ENCODE measurements around the gene KATNB1.

Gene KATNB1

DNA sequence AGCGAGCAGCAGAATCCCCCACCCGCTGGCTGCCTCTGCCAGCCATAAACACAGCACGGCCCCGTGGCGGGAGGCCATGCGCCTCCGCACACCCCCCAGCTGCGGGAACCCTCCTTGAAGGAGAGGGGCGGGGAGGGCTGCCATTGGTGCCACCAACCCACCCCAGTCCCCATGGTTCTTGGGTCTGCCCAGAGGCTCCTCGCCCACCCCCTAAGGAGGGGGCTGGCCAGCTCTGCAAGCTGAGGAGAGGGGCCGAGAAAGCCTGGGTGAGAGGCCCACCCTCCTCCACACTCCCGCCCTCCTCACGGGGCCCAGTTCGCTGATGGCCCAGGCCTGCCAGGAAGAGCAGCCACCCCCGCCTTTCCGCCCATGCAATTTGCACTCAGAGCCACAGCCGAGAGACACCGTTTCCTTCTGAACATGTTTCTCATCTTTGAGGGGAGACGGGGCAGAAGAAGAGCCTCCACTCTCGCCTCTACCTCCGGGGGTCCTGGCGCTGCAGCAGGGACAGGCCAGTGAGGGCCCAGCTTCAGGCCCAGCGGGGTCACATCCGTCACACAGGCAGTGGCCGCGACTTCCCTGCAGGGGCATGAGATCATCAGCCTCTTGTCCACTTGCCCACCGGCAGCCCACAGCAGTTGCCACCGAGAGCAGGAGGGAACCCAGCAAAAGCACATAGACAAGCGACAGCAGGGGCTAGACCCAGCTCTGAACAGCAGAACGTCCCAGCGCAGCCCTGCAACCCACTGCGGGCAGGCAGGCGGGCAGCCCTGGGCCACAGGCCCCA, 23.0 kb downstream of the KATNB1 start:
- Histone ChIP-seq H3K9ac (ENCODE audit: low read length) (no peak overlapping the region), H3K4me2 (ENCODE audit: low read length) (no peak overlapping the region), H2BK15ac (replicated peaks; ENCODE audit: low read depth) (no peak overlapping the region), H2BK120ac (ENCODE audit: low read depth, low read length) (no peak overlapping the region), H4K5ac (ENCODE audit: low read length) (no peak overlapping the region), H3K56ac (ENCODE audit: low read length) (no peak overlapping the region), H3K79me2 (ENCODE audit: control insufficient read depth, insufficient read depth, low read length) (no peaks in the 10 kb centered on the region), H3K23ac (ENCODE audit: low read length) (no peak overlapping the region), H3K18ac (ENCODE audit: low read length) (no peak overlapping the region), H2AK5ac (ENCODE audit: low read length) (no peak overlapping the region), H3K4me1 (ENCODE audit: control insufficient read depth, low read depth, low read length) (peaks cover 2% of the 10 kb centered on the region), H3K27ac (ENCODE audit: low read depth, low read length) (no peak overlapping the region), H3K27me3 (ENCODE audit: insufficient read depth, low read length, poor library complexity) (no peaks in the 10 kb centered on the region), H3K36me3 (ENCODE audit: control insufficient read depth, insufficient read depth, low read length) (peaks cover 7% of the 10 kb centered on the region), H3K4ac (ENCODE audit: low read depth, low read length) (no peak overlapping the region), H3K4me3 (ENCODE audit: low read length) (no peak overlapping the region), H3K79me1 (ENCODE audit: low read length) (no peaks in the 10 kb centered on the region), H4K8ac (ENCODE audit: low read depth, low read length) (no peak overlapping the region), H2BK5ac (ENCODE audit: low read length) (no peak overlapping the region)
- WGBS (ENCODE audit: extremely low coverage, insufficient coverage, low lambda C conversion rate) = no CpG with 5 or more reads among the region's 33 CpGs
- DNase-seq = no peak

DNA sequence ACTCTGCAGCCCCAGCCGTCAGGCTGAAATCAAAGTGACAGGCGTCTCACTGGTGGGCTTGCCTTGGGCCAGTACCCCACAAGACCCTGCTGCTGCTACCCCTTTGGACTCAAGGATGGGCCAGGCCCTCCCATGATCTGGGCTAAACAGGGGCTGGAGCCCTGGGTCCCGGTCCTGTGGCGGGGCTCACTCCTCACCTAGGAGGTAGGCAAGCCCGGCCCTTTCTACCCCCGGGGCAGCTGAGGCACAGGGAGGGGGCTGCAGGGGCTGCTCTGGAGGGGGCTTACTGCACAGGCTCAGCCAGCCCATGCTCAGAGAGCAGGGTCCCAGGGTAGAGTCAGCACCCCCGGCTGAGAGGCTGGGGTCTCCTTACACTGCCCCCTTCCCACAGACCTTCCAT, 23.6 kb downstream of the KATNB1 start:
- Histone ChIP-seq H3K27ac (ENCODE audit: low read depth, low read length) (no peak overlapping the region), H3K36me3 (ENCODE audit: control insufficient read depth, insufficient read depth, low read length) (peaks cover 7% of the 10 kb centered on the region), H3K18ac (ENCODE audit: low read length) (no peak overlapping the region)

DNA sequence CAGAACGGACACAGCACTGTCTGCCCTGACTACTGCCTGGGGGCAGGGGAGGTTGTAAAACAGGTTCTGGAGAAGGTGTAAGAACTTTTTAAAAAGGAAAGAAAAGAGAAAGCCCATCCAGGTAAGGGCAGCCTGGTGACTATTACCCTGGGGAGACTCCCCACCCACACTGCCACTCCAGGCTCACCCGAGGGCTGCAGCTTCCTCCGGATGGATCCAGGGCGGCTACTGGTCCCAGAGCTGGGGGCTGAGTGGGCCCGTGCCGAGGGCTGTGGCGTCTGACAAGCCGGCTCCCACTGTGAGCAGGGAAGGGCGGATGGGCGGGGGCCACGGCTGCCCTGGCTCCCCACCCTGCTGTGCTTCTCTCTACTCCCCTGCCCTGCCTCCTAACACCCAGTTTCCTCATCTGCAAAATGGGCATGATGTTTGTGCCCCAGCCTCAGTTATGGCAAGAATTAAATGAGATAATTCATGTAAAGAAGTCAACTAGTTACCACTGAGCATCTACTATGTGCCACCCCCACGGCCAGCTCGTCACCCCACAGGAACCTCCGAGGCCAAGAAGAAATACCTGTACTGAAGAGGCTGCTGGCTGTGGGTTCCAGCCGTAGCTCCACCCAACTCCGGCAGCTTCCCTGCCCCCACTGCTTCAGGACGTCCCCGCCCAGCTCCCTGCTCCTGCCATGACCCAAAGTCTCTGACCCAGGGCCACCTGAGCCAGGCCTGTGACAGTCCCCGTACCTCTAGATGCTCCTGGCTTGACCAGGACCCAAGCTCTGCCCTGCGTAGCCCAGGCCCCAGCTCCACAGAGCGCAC, 24.2 kb downstream of the KATNB1 start:
- Histone ChIP-seq H3K23ac (ENCODE audit: low read length) (no peak overlapping the region), H3K27ac (ENCODE audit: low read depth, low read length) (no peak overlapping the region), H2AK5ac (ENCODE audit: low read length) (no peak overlapping the region), H4K8ac (ENCODE audit: low read depth, low read length) (no peak overlapping the region), H4K5ac (ENCODE audit: low read length) (no peak overlapping the region), H3K27me3 (ENCODE audit: insufficient read depth, low read length, poor library complexity) (no peaks in the 10 kb centered on the region), H3K9ac (ENCODE audit: low read length) (no peak overlapping the region), H2BK5ac (ENCODE audit: low read length) (no peak overlapping the region), H3K79me1 (ENCODE audit: low read length) (no peaks in the 10 kb centered on the region), H3K4ac (ENCODE audit: low read depth, low read length) (no peak overlapping the region), H3K56ac (ENCODE audit: low read length) (peak overlapping the region; percentile 42), H3K36me3 (ENCODE audit: control insufficient read depth, insufficient read depth, low read length) (peaks cover 7% of the 10 kb centered on the region), H3K79me2 (ENCODE audit: control insufficient read depth, insufficient read depth, low read length) (no peaks in the 10 kb centered on the region), H3K4me2 (ENCODE audit: low read length) (no peak overlapping the region), H3K4me3 (ENCODE audit: low read length) (no peak overlapping the region), H2BK15ac (replicated peaks; ENCODE audit: low read depth) (no peak overlapping the region), H2BK120ac (ENCODE audit: low read depth, low read length) (no peak overlapping the region), H3K4me1 (ENCODE audit: control insufficient read depth, low read depth, low read length) (peaks cover 2% of the 10 kb centered on the region), H3K18ac (ENCODE audit: low read length) (no peak overlapping the region)
- DNase-seq = peak; percentile 75
- no CpG with 5 or more reads among the region's 21 CpGs for WGBS (ENCODE audit: extremely low coverage, insufficient coverage, low lambda C conversion rate)

More for the DNA sequence above, 23.6 kb downstream of the KATNB1 start:
- no CpG with 5 or more reads among the region's 7 CpGs for WGBS (ENCODE audit: extremely low coverage, insufficient coverage, low lambda C conversion rate)
- no peak overlapping the region for H3K4me3 ChIP-seq (ENCODE audit: low read length)
- H2AK5ac ChIP-seq (ENCODE audit: low read length) = no peak overlapping the region
- no peak overlapping the region for H2BK120ac ChIP-seq (ENCODE audit: low read depth, low read length)
- H3K79me1 ChIP-seq (ENCODE audit: low read length) = no peaks in the 10 kb centered on the region
- H2BK5ac ChIP-seq (ENCODE audit: low read length) = no peak overlapping the region
- H3K9ac ChIP-seq (ENCODE audit: low read length) = no peak overlapping the region
- H3K79me2 ChIP-seq (ENCODE audit: control insufficient read depth, insufficient read depth, low read length) = no peaks in the 10 kb centered on the region
- no peaks in the 10 kb centered on the region for H3K27me3 ChIP-seq (ENCODE audit: insufficient read depth, low read length, poor library complexity)
- H4K8ac ChIP-seq (ENCODE audit: low read depth, low read length) = no peak overlapping the region
- DNase-seq = peak; percentile 7
- no peak overlapping the region for H3K23ac ChIP-seq (ENCODE audit: low read length)
- H3K56ac ChIP-seq (ENCODE audit: low read length) = no peak overlapping the region
- H3K4me2 ChIP-seq (ENCODE audit: low read length) = no peak overlapping the region
- peaks cover 2% of the 10 kb centered on the region for H3K4me1 ChIP-seq (ENCODE audit: control insufficient read depth, low read depth, low read length)
- no peak overlapping the region for H3K4ac ChIP-seq (ENCODE audit: low read depth, low read length)
- no peak overlapping the region for H4K5ac ChIP-seq (ENCODE audit: low read length)
- H2BK15ac ChIP-seq (replicated peaks; ENCODE audit: low read depth) = no peak overlapping the region

DNA sequence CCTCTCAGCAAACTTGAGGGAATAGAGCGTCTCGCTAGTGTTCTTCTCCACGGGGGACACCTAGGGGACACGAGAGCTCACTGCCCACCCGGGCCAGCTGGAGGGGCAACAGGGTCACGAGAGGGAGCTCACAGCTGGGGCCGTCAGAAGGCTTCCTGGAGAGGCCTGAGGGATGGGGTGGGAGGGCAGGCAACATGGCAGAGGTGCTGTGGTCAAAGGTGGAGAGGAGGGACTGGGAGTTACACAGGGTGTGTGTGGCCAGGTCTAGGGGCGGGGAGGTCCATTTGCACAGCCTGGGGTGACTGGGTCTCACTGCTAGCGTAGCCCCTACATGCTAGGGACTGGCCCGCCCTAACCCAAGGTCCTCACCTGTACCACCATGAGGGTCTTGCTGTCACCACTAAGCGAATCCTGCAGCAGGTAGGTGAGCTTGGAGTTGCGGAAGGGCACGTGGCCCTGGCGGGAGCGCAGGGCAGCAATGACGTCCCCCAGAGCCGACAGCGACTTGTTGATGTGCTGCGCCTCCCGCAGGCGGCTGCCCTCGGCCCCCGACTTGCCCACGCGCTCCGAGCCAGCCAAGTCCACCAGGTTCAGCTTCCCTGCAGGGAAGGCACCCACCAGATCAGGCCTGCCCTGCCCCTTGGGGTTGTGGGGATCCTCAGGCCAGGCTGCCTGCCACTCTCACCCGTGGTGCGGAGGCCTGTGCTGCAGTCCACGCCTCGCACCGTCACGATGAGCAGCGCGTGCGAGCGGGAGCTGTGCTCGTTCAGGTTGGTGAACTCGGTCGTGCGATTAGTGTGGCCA, 25.0 kb downstream of the KATNB1 start:
- Histone ChIP-seq H3K79me1 (ENCODE audit: low read length) (no peaks in the 10 kb centered on the region), H3K18ac (ENCODE audit: low read length) (no peak overlapping the region), H2BK120ac (ENCODE audit: low read depth, low read length) (no peak overlapping the region), H3K9ac (ENCODE audit: low read length) (no peak overlapping the region), H3K79me2 (ENCODE audit: control insufficient read depth, insufficient read depth, low read length) (no peaks in the 10 kb centered on the region), H3K4me1 (ENCODE audit: control insufficient read depth, low read depth, low read length) (peaks cover 2% of the 10 kb centered on the region), H3K4me3 (ENCODE audit: low read length) (no peak overlapping the region), H3K36me3 (ENCODE audit: control insufficient read depth, insufficient read depth, low read length) (peaks cover 7% of the 10 kb centered on the region), H3K4me2 (ENCODE audit: low read length) (no peak overlapping the region), H4K5ac (ENCODE audit: low read length) (no peak overlapping the region), H2AK5ac (ENCODE audit: low read length) (no peak overlapping the region), H2BK15ac (replicated peaks; ENCODE audit: low read depth) (no peak overlapping the region), H3K4ac (ENCODE audit: low read depth, low read length) (no peak overlapping the region), H2BK5ac (ENCODE audit: low read length) (no peak overlapping the region), H3K56ac (ENCODE audit: low read length) (peak overlapping the region; percentile 35), H3K27ac (ENCODE audit: low read depth, low read length) (no peak overlapping the region), H3K23ac (ENCODE audit: low read length) (no peak overlapping the region), H4K8ac (ENCODE audit: low read depth, low read length) (no peak overlapping the region), H3K27me3 (ENCODE audit: insufficient read depth, low read length, poor library complexity) (no peaks in the 10 kb centered on the region)
- peak; percentile 9 for DNase-seq
- no CpG with 5 or more reads among the region's 40 CpGs for WGBS (ENCODE audit: extremely low coverage, insufficient coverage, low lambda C conversion rate)

DNA sequence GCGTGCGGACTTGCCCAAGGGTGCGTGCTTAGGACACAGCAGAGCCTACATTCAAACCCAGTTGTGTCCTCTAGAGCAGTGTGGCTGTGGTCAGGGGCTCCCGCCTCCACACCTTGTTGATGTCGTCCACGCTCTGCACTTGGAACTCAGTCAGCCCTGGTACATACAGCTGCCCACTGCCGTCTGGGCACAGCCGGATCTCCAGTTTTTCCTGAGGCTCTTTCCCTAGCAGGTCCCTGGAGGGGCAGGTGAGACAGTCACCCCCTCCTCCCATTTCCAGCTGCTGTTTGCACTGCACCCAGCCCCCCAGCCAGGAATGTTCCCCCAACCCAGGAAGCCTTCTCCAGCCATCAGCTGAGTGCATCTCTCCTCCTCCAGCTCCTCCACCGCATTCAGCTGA, 25.7 kb downstream of the KATNB1 start:
- H3K23ac ChIP-seq (ENCODE audit: low read length) = no peak overlapping the region
- H3K9ac ChIP-seq (ENCODE audit: low read length) = no peak overlapping the region
- H3K56ac ChIP-seq (ENCODE audit: low read length) = no peak overlapping the region
- H4K5ac ChIP-seq (ENCODE audit: low read length) = no peak overlapping the region
- H4K8ac ChIP-seq (ENCODE audit: low read depth, low read length) = no peak overlapping the region
- H2BK15ac ChIP-seq (replicated peaks; ENCODE audit: low read depth) = no peak overlapping the region
- H3K18ac ChIP-seq (ENCODE audit: low read length) = no peak overlapping the region
- no peak for DNase-seq
- no CpG with 5 or more reads among the region's 9 CpGs for WGBS (ENCODE audit: extremely low coverage, insufficient coverage, low lambda C conversion rate)
- H2BK5ac ChIP-seq (ENCODE audit: low read length) = no peak overlapping the region
- H3K4me2 ChIP-seq (ENCODE audit: low read length) = no peak overlapping the region
- H3K4ac ChIP-seq (ENCODE audit: low read depth, low read length) = no peak overlapping the region
- H3K4me3 ChIP-seq (ENCODE audit: low read length) = no peak overlapping the region
- no peaks in the 10 kb centered on the region for H3K79me1 ChIP-seq (ENCODE audit: low read length)
- peaks cover 5% of the 10 kb centered on the region for H3K36me3 ChIP-seq (ENCODE audit: control insufficient read depth, insufficient read depth, low read length)
- no peak overlapping the region for H2BK120ac ChIP-seq (ENCODE audit: low read depth, low read length)
- peaks cover 2% of the 10 kb centered on the region for H3K4me1 ChIP-seq (ENCODE audit: control insufficient read depth, low read depth, low read length)
- no peak overlapping the region for H2AK5ac ChIP-seq (ENCODE audit: low read length)
- H3K27ac ChIP-seq (ENCODE audit: low read depth, low read length) = no peak overlapping the region
- H3K79me2 ChIP-seq (ENCODE audit: control insufficient read depth, insufficient read depth, low read length) = no peaks in the 10 kb centered on the region
- H3K27me3 ChIP-seq (ENCODE audit: insufficient read depth, low read length, poor library complexity) = no peaks in the 10 kb centered on the region

Data from mesendoderm (in vitro differentiated cells).